Measurements from ENCODE around the gene SCUBE2.

The SCUBE2 gene

DNA sequence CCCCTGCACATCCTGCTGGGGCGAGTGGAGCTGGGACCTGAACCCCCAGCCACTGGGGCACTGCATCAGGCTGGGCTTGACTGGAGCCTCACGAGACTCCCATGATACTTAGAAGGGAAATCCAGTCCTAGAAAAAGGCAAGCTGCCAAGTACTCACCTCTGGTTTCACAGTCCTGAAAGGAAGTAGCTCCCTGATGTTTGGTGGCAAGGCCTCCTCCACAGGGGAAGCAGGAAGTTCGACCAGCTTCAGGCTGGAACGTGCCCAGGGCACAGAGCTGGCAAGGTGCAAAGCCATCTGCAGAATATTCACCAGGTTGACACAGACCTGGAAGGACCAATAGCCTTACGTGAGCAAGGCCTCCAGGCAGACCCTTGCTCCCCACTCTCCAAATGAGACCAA lies 60.8 kb downstream of the SCUBE2 start:
- POLR2A ChIA-PET = interaction anchor here (0.5 kb wide), 1 partner anchor 430 kb away, joined by 3 read pairs; the partner anchor contains the start of gene ZNF143
- CTCF ChIA-PET = interaction anchor here (0.5 to 4.0 kb wide), 2 partner anchors 15 to 56 kb away, joined by 4 to 29 read pairs; no protein-coding TSS in a partner anchor
- no peak overlapping the region for H3K27ac ChIP-seq (ENCODE audit: extremely low read depth, low read depth, low read length)

DNA sequence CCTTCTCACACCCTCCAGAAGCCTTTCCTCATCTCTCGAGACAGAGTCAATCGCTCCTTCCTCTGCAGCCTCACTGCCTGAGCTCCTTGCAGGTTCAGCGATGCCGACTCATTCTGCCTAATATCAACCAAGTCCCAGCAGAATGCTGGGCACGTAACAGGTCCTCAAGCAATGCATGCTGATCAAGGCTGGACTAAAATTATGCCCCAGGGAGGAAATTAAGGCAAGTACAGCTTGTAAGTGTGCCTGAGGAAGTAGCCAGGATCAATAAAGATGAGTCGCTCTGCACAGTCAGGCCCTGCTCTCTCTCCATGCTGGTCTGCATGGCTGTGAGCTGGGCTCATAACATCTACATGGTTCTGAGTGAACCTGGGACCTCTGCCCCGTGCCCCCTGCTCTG lies 62.0 kb downstream of the SCUBE2 start:
- no peaks in the 10 kb centered on the region for H3K4me1 ChIP-seq (ENCODE audit: control insufficient read depth, insufficient read depth, low read length)
- no peaks in the 10 kb centered on the region for H3K36me3 ChIP-seq (ENCODE audit: control insufficient read depth in 2 of 2, insufficient read depth in 1 of 2, low read length in 2 of 2)
- H3K27ac ChIP-seq (ENCODE audit: extremely low read depth, low read depth, low read length) = no peak overlapping the region
- TF ChIP-seq SCRT2 (tag by site-specific recombination; IDR thresholded peaks at IDR 0.05) = no peak
- TF ChIP-seq ZNF239 (tag by site-specific recombination; IDR thresholded peaks at IDR 0.05) = no peak
- no peak for TF ChIP-seq ZNF350 (tag by site-specific recombination; IDR thresholded peaks at IDR 0.05)
- TF ChIP-seq ZNF24 (tag by site-specific recombination; IDR thresholded peaks at IDR 0.05) = no peak
- no peak for TF ChIP-seq ZEB2 (tag by site-specific recombination; IDR thresholded peaks at IDR 0.05)
- no peak for TF ChIP-seq ZNF132 (tag by site-specific recombination; IDR thresholded peaks at IDR 0.05; ENCODE audit: borderline replicate concordance)
- TF ChIP-seq ZNF747 (tag by site-specific recombination; IDR thresholded peaks at IDR 0.05) = no peak
- no peak for TF ChIP-seq ZNF549 (tag by site-specific recombination; IDR thresholded peaks at IDR 0.05)
- TF ChIP-seq, protein P1, sequence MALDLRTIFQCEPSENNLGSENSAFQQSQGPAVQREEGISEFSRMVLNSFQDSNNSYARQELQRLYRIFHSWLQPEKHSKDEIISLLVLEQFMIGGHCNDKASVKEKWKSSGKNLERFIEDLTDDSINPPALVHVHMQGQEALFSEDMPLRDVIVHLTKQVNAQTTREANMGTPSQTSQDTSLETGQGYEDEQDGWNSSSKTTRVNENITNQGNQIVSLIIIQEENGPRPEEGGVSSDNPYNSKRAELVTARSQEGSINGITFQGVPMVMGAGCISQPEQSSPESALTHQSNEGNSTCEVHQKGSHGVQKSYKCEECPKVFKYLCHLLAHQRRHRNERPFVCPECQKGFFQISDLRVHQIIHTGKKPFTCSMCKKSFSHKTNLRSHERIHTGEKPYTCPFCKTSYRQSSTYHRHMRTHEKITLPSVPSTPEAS (tag by site-specific recombination; IDR thresholded peaks at IDR 0.05) = no peak
- no peak for TF ChIP-seq ZFP37 (tag by site-specific recombination; IDR thresholded peaks at IDR 0.05)
- TF ChIP-seq ZNF157 (tag by site-specific recombination; IDR thresholded peaks at IDR 0.05) = no peak
- no peak for TF ChIP-seq ZNF610 (tag by site-specific recombination; IDR thresholded peaks at IDR 0.05; ENCODE audit: borderline replicate concordance)
- TF ChIP-seq ZNF626 (tag by site-specific recombination; IDR thresholded peaks at IDR 0.05) = no peak
- TF ChIP-seq HOXD13 (CRISPR knock-in tag; IDR thresholded peaks at IDR 0.05; ENCODE audit: borderline replicate concordance) = no peak
- H3K4me3 ChIP-seq (ENCODE audit: low read depth, low read length) = no peak overlapping the region
- ChIA-PET POLR2A (no interaction called here), CTCF (interaction anchor here (4.0 kb wide), 1 partner anchor 14 kb away, joined by 29 read pairs; no protein-coding TSS in a partner anchor)
- no peaks in the 10 kb centered on the region for H3K9me3 ChIP-seq (ENCODE audit: control insufficient read depth, insufficient read depth, low read depth, low read length)

More for the DNA sequence above, 60.8 kb downstream of the SCUBE2 start:
- no peak overlapping the region for H3K4me3 ChIP-seq (ENCODE audit: low read depth, low read length)
- no peaks in the 10 kb centered on the region for H3K9me3 ChIP-seq (ENCODE audit: control insufficient read depth, insufficient read depth, low read depth, low read length)
- H3K4me1 ChIP-seq (ENCODE audit: control insufficient read depth, insufficient read depth, low read length) = no peaks in the 10 kb centered on the region
- H3K36me3 ChIP-seq (ENCODE audit: control insufficient read depth in 2 of 2, insufficient read depth in 1 of 2, low read length in 2 of 2) = no peaks in the 10 kb centered on the region
- TF ChIP-seq ZBTB20 (tag by site-specific recombination; IDR thresholded peaks at IDR 0.05) (no peak), GLIS1 (tag by site-specific recombination; IDR thresholded peaks at IDR 0.05) (no peak), ZNF48 (tag by site-specific recombination; IDR thresholded peaks at IDR 0.05) (no peak), ZNF433 (tag by site-specific recombination; IDR thresholded peaks at IDR 0.05; ENCODE audit: low read depth) (no peak)
- TF ChIP-seq, protein P2, sequence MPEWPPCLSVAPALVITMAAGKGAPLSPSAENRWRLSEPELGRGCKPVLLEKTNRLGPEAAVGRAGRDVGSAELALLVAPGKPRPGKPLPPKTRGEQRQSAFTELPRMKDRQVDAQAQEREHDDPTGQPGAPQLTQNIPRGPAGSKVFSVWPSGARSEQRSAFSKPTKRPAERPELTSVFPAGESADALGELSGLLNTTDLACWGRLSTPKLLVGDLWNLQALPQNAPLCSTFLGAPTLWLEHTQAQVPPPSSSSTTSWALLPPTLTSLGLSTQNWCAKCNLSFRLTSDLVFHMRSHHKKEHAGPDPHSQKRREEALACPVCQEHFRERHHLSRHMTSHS (tag by site-specific recombination; IDR thresholded peaks at IDR 0.05) = no peak

DNA sequence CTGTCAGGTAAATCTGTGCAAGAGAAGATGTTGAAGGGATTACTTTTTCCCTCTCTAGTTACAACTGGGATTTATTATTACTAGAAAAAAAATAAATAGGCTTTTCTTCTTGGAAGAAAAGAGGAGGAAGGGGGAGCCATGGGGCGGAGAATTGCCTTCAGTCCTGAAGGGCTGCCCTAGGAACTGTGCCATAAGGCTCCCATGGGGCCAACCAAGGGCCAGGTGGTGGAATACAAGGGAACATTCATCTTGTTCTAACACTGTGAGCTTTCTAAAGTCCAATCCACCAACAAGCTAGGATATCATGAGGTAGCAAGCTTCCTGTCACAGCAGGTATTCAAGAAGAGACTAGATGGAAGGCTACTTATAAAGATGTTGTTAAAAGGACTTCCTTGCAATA lies 62.8 kb downstream of the SCUBE2 start:
- CTCF ChIA-PET = interaction anchor here (0.7 to 4.0 kb wide), 5 partner anchors 8 to 109 kb away, joined by 3 to 29 read pairs (median 3); no protein-coding TSS in a partner anchor
- H3K27ac ChIP-seq (ENCODE audit: extremely low read depth, low read depth, low read length) = no peak overlapping the region
- no peaks in the 10 kb centered on the region for H3K9me3 ChIP-seq (ENCODE audit: control insufficient read depth, insufficient read depth, low read depth, low read length)
- H3K4me3 ChIP-seq (ENCODE audit: low read depth, low read length) = no peak overlapping the region
- no peaks in the 10 kb centered on the region for H3K36me3 ChIP-seq (ENCODE audit: control insufficient read depth in 2 of 2, insufficient read depth in 1 of 2, low read length in 2 of 2)
- POLR2A ChIA-PET = no interaction called here
- no peaks in the 10 kb centered on the region for H3K4me1 ChIP-seq (ENCODE audit: control insufficient read depth, insufficient read depth, low read length)
- no peak for TF ChIP-seq KLF9 (tag by site-specific recombination; IDR thresholded peaks at IDR 0.05; ENCODE audit: low read depth)
- TF ChIP-seq, protein P3, sequence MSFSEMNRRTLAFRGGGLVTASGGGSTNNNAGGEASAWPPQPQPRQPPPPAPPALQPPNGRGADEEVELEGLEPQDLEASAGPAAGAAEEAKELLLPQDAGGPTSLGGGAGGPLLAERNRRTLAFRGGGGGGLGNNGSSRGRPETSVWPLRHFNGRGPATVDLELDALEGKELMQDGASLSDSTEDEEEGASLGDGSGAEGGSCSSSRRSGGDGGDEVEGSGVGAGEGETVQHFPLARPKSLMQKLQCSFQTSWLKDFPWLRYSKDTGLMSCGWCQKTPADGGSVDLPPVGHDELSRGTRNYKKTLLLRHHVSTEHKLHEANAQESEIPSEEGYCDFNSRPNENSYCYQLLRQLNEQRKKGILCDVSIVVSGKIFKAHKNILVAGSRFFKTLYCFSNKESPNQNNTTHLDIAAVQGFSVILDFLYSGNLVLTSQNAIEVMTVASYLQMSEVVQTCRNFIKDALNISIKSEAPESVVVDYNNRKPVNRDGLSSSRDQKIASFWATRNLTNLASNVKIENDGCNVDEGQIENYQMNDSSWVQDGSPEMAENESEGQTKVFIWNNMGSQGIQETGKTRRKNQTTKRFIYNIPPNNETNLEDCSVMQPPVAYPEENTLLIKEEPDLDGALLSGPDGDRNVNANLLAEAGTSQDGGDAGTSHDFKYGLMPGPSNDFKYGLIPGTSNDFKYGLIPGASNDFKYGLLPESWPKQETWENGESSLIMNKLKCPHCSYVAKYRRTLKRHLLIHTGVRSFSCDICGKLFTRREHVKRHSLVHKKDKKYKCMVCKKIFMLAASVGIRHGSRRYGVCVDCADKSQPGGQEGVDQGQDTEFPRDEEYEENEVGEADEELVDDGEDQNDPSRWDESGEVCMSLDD (tag by site-specific recombination; IDR thresholded peaks at IDR 0.05) = no peak
- TF ChIP-seq ZNF529 (tag by site-specific recombination; IDR thresholded peaks at IDR 0.05; ENCODE audit: insufficient replicate concordance) = no peak
- TF ChIP-seq, protein P1 (tag by site-specific recombination; IDR thresholded peaks at IDR 0.05) = no peak
- TF ChIP-seq ZNF112 (tag by site-specific recombination; IDR thresholded peaks at IDR 0.05) = no peak
- TF ChIP-seq ZNF394 (tag by site-specific recombination; IDR thresholded peaks at IDR 0.05; ENCODE audit: borderline replicate concordance) = no peak
- TF ChIP-seq ZFP3 (tag by site-specific recombination; IDR thresholded peaks at IDR 0.05; ENCODE audit: low read depth) = no peak
- no peak for TF ChIP-seq ZNF155 (tag by site-specific recombination; IDR thresholded peaks at IDR 0.05)
- no peak for TF ChIP-seq ZNF549 (tag by site-specific recombination; IDR thresholded peaks at IDR 0.05)
- no peak for TF ChIP-seq KLF16 (tag by site-specific recombination; IDR thresholded peaks at IDR 0.05)
- TF ChIP-seq ZNF138 (tag by site-specific recombination; IDR thresholded peaks at IDR 0.05; ENCODE audit: borderline replicate concordance) = no peak
